ENCODE measurements around the gene HBG2.

GRCh38 chr11:5282628-5283027, 28.0 kb upstream of the HBG2 start:
- no peak for TF ChIP-seq SIN3A (conservative IDR thresholded peaks at IDR 0.05 in 1 of 2, IDR thresholded peaks at IDR 0.05 in 1 of 2; ENCODE audit: low read depth in 1 of 2, low read length in 2 of 2)
- no peak for TF ChIP-seq CTCF (IDR thresholded peaks at IDR 0.05; ENCODE audit: control extremely low read depth in 1 of 3, insufficient read depth in 1 of 3, low read depth in 1 of 3, low read length in 3 of 3)
- no peak for TF ChIP-seq POLR2AphosphoS5 (IDR thresholded peaks at IDR 0.05; ENCODE audit: low read depth, low read length)
- no peak for TF ChIP-seq KDM1A (IDR thresholded peaks at IDR 0.05; ENCODE audit: borderline replicate concordance, low read length)
- TF ChIP-seq, protein P1, sequence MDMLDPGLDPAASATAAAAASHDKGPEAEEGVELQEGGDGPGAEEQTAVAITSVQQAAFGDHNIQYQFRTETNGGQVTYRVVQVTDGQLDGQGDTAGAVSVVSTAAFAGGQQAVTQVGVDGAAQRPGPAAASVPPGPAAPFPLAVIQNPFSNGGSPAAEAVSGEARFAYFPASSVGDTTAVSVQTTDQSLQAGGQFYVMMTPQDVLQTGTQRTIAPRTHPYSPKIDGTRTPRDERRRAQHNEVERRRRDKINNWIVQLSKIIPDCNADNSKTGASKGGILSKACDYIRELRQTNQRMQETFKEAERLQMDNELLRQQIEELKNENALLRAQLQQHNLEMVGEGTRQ (IDR thresholded peaks at IDR 0.05; ENCODE audit: low read length): no peak
- no peak for TF ChIP-seq POLR2A (IDR thresholded peaks at IDR 0.05; ENCODE audit: control extremely low read depth in 1 of 2, low read depth in 2 of 2, low read length in 2 of 2)
